B cell (primary cell): ENCODE data around the gene GGCX. TPM values are rescaled to one million over a fixed set of nuclear protein-coding genes. Genes with fewer than 3 reads are reported as not detected.

Source experiments
- ATAC-seq: fragments of 200-7000 bp; cut with Tn5 transposase; one replicate; pipeline ENCODE4 v1.10.0; 2021; ENCODE audit warnings: low read depth, mild to moderate bottlenecking, moderate number of reproducible peaks, moderate library complexity
- CTCF ChIA-PET: fragments of 350-600 bp; sonication (Branson Sonifier 250); formaldehyde crosslinking; loops from one replicate; lab custom pipeline; 2021; ENCODE audit warnings: antibody characterized with exemption, inconsistent platforms; lab: Charles Lee
- POLR2A ChIA-PET: fragments of 350-600 bp; sonication (Branson Sonifier 250); formaldehyde crosslinking; loops from one replicate; lab custom pipeline; 2021; ENCODE audit warnings: antibody characterized with exemption; lab: Charles Lee
- DNase-seq: peaks from one replicate; pipeline ENCODE4 v3.0.0; 2013
- H2AFZ ChIP-seq: 2 replicates; pipeline ENCODE4 v1.6.1; 2012; ENCODE audit warnings: mild to moderate bottlenecking, low read depth, low read length; ENCODE audit not compliant: insufficient read depth, poor library complexity, severe bottlenecking
- H3K27ac ChIP-seq, 2 donors: 1 replicate in 1 of 2; 2 replicates in 1 of 2; pipeline ENCODE4 v1.5.1; 2012 to 2013; ENCODE audit warnings: low read length in 2 of 2, mild to moderate bottlenecking in 2 of 2, moderate library complexity in 1 of 2
- H3K27me3 ChIP-seq, 4 experiments: fragments of 200-600 bp in 1 of 4; sonication (generic) in 1 of 4; replicated peaks in 1 of 4; 1 replicate in 2 of 4; 2 replicates in 2 of 4; pipeline versions ENCODE4 v1.6.1 to v1.7.0; 2013 to 2016; ENCODE audit warnings: low read length in 3 of 4, mild to moderate bottlenecking in 2 of 4, mixed read lengths in 1 of 4, moderate library complexity in 1 of 4; ENCODE audit not compliant: insufficient read depth in 4 of 4, control insufficient read depth in 3 of 4; ENCODE audit errors: control extremely low read depth in 1 of 4
- H3K36me3 ChIP-seq, 2 experiments: replicated peaks in 1 of 2; 1 replicate in 1 of 2; 2 replicates in 1 of 2; pipeline versions ENCODE4 v1.6.1 to v1.7.1; 2013; ENCODE audit warnings: low read length in 1 of 2; ENCODE audit not compliant: insufficient read depth in 2 of 2, control insufficient read depth in 1 of 2; ENCODE audit errors: control extremely low read depth in 1 of 2, extremely low read depth in 1 of 2
- H3K4me1 ChIP-seq, 2 donors: fragments of 200-600 bp in 1 of 2; sonication (generic) in 1 of 2; 1 replicate in 1 of 2; 2 replicates in 1 of 2; pipeline versions ENCODE4 v1.5.1 to v1.6.1; 2013 to 2017; ENCODE audit warnings: low read length in 2 of 2; ENCODE audit not compliant: control insufficient read depth in 2 of 2, insufficient read depth in 2 of 2
- H3K4me2 ChIP-seq: replicated peaks from 2 replicates; pipeline ENCODE3; 2012; ENCODE audit warnings: mild to moderate bottlenecking, low read depth, low read length; ENCODE audit not compliant: poor library complexity, severe bottlenecking
- H3K4me3 ChIP-seq, 5 experiments: fragments of 200-600 bp in 1 of 5; sonication (generic) in 1 of 5; 1 replicate in 3 of 5; 2 replicates in 2 of 5; pipeline versions ENCODE4 v1.5.1 to v1.7.0; 2011 to 2016; ENCODE audit warnings: low read length in 4 of 5, mild to moderate bottlenecking in 4 of 5, low read depth in 2 of 5, control low read depth in 1 of 5, moderate library complexity in 1 of 5; ENCODE audit not compliant: insufficient read depth in 1 of 5; ENCODE audit errors: control extremely low read depth in 1 of 5, extremely low read depth in 1 of 5
- H3K79me2 ChIP-seq: fragments of 200-600 bp; sonication (generic); one replicate; pipeline ENCODE4 v1.6.0; 2016; ENCODE audit warnings: low read length; ENCODE audit not compliant: control insufficient read depth, insufficient read depth
- H3K9ac ChIP-seq: fragments of 200-600 bp; sonication (generic); 2 replicates; pipeline ENCODE4 v1.6.1; 2017; ENCODE audit warnings: mild to moderate bottlenecking, low read length, moderate library complexity
- H3K9me3 ChIP-seq, 3 donors: one replicate each; pipeline versions ENCODE4 v1.6.1 to v1.7.1; 2013; ENCODE audit warnings: low read length in 2 of 3; ENCODE audit not compliant: control insufficient read depth in 2 of 3, insufficient read depth in 1 of 3; ENCODE audit errors: control extremely low read depth in 1 of 3
- H4K20me1 ChIP-seq: 2 replicates; pipeline ENCODE4 v1.6.0; 2012; ENCODE audit warnings: mild to moderate bottlenecking, low read length; ENCODE audit not compliant: insufficient read depth, control insufficient read depth, poor library complexity, severe bottlenecking
- H3K27ac Mint-ChIP-seq: one replicate; pipeline ENCODE4 v1.8.0; 2021; ENCODE audit warnings: mixed read lengths
- H3K27me3 Mint-ChIP-seq: one replicate; pipeline ENCODE4 v1.8.0; 2021; ENCODE audit warnings: mixed read lengths
- H3K4me1 Mint-ChIP-seq: one replicate; pipeline ENCODE4 v1.8.0; 2021; ENCODE audit warnings: mixed read lengths
- H3K4me3 Mint-ChIP-seq: one replicate; pipeline ENCODE4 v1.8.0; 2021; ENCODE audit warnings: mixed read lengths
- H3K9me3 Mint-ChIP-seq: one replicate; pipeline ENCODE4 v1.8.0; 2022; ENCODE audit warnings: mixed read lengths; ENCODE audit not compliant: insufficient read depth
- CTCF ChIP-seq: fragments of 200-600 bp; IDR thresholded peaks from one replicate; pipeline ENCODE4 v1.8.0; 2022; ENCODE audit warnings: antibody characterized with exemption, mild to moderate bottlenecking
- EZH2 ChIP-seq: IDR thresholded peaks from 2 replicates; pipeline ENCODE4 v1.6.1; 2012; ENCODE audit warnings: borderline replicate concordance, low read depth, mild to moderate bottlenecking, moderate library complexity, low read length; ENCODE audit not compliant: insufficient read depth, poor library complexity, severe bottlenecking
- WGBS: methylation state at CpG from one replicate; pipeline ENCODE4 v1.1.5; 2013; ENCODE audit warnings: missing lambda C conversion rate; ENCODE audit not compliant: insufficient coverage; 5-methylcytosine and 5-hydroxymethylcytosine counted together
- intact Hi-C: fragments of 100-400 bp; cut with micrococcal nuclease; formaldehyde crosslinking; loops from one replicate; pipeline ENCODE4 v1.10.0; 2022
- polyA plus RNA-seq: library from polyadenylated mRNA; depleted of rRNA; stranded (reverse); fragments of >200 nt; gene quantifications from 2 replicates; pipeline ENCODE4 v1.2.3, GENCODE V29; 2012
- total RNA-seq, 2 donors: library from RNA; stranded (reverse); fragments of 120-200 nt in 1 of 2; gene quantifications; 1 replicate in 1 of 2; 2 replicates in 1 of 2; pipeline versions ENCODE4 v1.2.3 to v1.2.4, GENCODE V29; 2013 to 2022

Gene GGCX
- total and polyA plus RNA-seq, 2 donors (not counting 1 experiment from before 2014, with no cell fraction given): 23.5 to 36.8 TPM

- H3K36me3 ChIP-seq: no peaks in the 10 kb centered on the region
- CTCF ChIA-PET: interaction anchor here (0.9 kb wide), 1 partner anchor 18 kb away, joined by 5 read pairs; no protein-coding TSS in a partner anchor
- H2AFZ ChIP-seq: no peak overlapping the region
- H4K20me1 ChIP-seq: no peaks in the 10 kb centered on the region
- Mint-ChIP-seq H3K4me3 (no peak overlapping the region), H3K4me1 (peaks cover 7% of the 10 kb centered on the region), H3K9me3 (no peaks in the 10 kb centered on the region), H3K27me3 (peaks cover 6% of the 10 kb centered on the region), H3K27ac (no peak overlapping the region)
- TF ChIP-seq EZH2 (no peak), CTCF (no peak)
- H3K4me3 ChIP-seq: no peak overlapping the region
- H3K9me3 ChIP-seq: no peaks in the 10 kb centered on the region
- no CpG with 5 or more reads among the region's 3 CpGs for WGBS
- H3K4me2 ChIP-seq: no peak overlapping the region
- no peak overlapping the region for H3K9ac ChIP-seq
- H3K27me3 ChIP-seq: no peaks in the 10 kb centered on the region
- peaks cover 4 to 11% of the 10 kb centered on the region in 2 donors for H3K4me1 ChIP-seq
- H3K79me2 ChIP-seq: peaks cover 1% of the 10 kb centered on the region
- no peak for DNase-seq
- POLR2A ChIA-PET: interaction anchor here (0.7 kb wide), 1 partner anchor 93 kb away, joined by 5 read pairs; no protein-coding TSS in a partner anchor
- no peak overlapping the region for H3K27ac ChIP-seq
- ATAC-seq: no peak
- intact Hi-C loops: loop anchor here (10.0 kb wide), 1 partner anchor 171 kb away; no protein-coding TSS in a partner anchor
Measured at GRCh38 chr2:85534099-85534498, 27.2 kb downstream of the GGCX start.

- Histone ChIP-seq H4K20me1 (no peaks in the 10 kb centered on the region), H3K9me3 (no peaks in the 10 kb centered on the region), H3K4me2 (no peak overlapping the region), H3K36me3 (no peaks in the 10 kb centered on the region), H3K27me3 (peaks cover 0 to 3% (median 0%) of the 10 kb centered on the region in 4 experiments), H3K27ac (no peak overlapping the region), H3K9ac (no peak overlapping the region), H3K79me2 (no peaks in the 10 kb centered on the region), H3K4me1 (no peaks in the 10 kb centered on the region), H2AFZ (no peak overlapping the region), H3K4me3 (no peak overlapping the region)
- Mint-ChIP-seq H3K4me1 (no peaks in the 10 kb centered on the region), H3K27me3 (peaks cover 21% of the 10 kb centered on the region), H3K27ac (no peak overlapping the region), H3K9me3 (no peaks in the 10 kb centered on the region), H3K4me3 (no peak overlapping the region)
- no peak for ATAC-seq
- no peak for DNase-seq
- WGBS: 93% methylated on average over 2 of the region's 2 CpGs
- TF ChIP-seq CTCF (no peak), EZH2 (no peak)
- intact Hi-C loops: loop anchor here (10.0 kb wide), 1 partner anchor 173 kb away; no protein-coding TSS in a partner anchor
- ChIA-PET CTCF (interaction anchor here (0.7 to 1.1 kb wide), 2 partner anchors 23 to 112 kb away, joined by 4 to 6 read pairs; no protein-coding TSS in a partner anchor), POLR2A (interaction anchor here (0.6 kb wide), 1 partner anchor 91 kb away, joined by 5 read pairs; no protein-coding TSS in a partner anchor)
Measured at GRCh38 chr2:85531589-85531988, 29.7 kb downstream of the GGCX start.
